ENCODE results near the gene DLGAP1.

The DLGAP1 gene

GRCh38 chr18:3463051-3463450 is 992.1 kb downstream of the DLGAP1 start:
- no peak for DNase-seq

GRCh38 chr18:3461704-3462103 is 993.4 kb downstream of the DLGAP1 start:
- no peak for DNase-seq

GRCh38 chr18:3460823-3461398 is 994.2 kb downstream of the DLGAP1 start:
- DNase-seq = no peak

- peak in 5 of 58 donors; percentile 16 to 67 (median 28) for DNase-seq
Measured at GRCh38 chr18:3458952-3459853, 995.9 kb downstream of the DLGAP1 start.

GRCh38 chr18:3458378-3458777 is 996.7 kb downstream of the DLGAP1 start:
- DNase-seq = no peak

- peak in 1 of 58 donors; percentile 17 for DNase-seq
Measured at GRCh38 chr18:3457261-3457724, 997.8 kb downstream of the DLGAP1 start.

- no peak for DNase-seq
Measured at GRCh38 chr18:3456686-3457069, 998.4 kb downstream of the DLGAP1 start.

GRCh38 chr18:3455907-3456685 is 999.0 kb downstream of the DLGAP1 start:
- DNase-seq = no peak

GRCh38 chr18:3455090-3455635 is 999.9 kb downstream of the DLGAP1 start:
- DNase-seq = no peak

GRCh38 chr18:3454365-3455089 is 1000.6 kb downstream of the DLGAP1 start:
- DNase-seq = peak in 3 of 58 donors; percentile 13 to 42 (median 25)

GRCh38 chr18:3453540-3454364 is 1001.4 kb downstream of the DLGAP1 start:
- DNase-seq = peak in 3 of 58 donors; percentile 5 to 34 (median 11)

- DNase-seq = no peak
Measured at GRCh38 chr18:3452750-3453539, 1002.2 kb downstream of the DLGAP1 start.

- DNase-seq = peak in 22 of 58 donors; percentile 13 to 64 (median 35)
Measured at GRCh38 chr18:3451989-3452749, 1002.9 kb downstream of the DLGAP1 start.

- peak; percentile 29 to 95 (median 78) for DNase-seq
Measured at GRCh38 chr18:3451183-3451988, 1003.7 kb downstream of the DLGAP1 start.

GRCh38 chr18:3450799-3451182 is 1004.3 kb downstream of the DLGAP1 start:
- DNase-seq = peak in 2 of 58 donors; percentile 43 to 65

- DNase-seq = peak in 54 of 58 donors; percentile 6 to 81 (median 58)
Measured at GRCh38 chr18:3450012-3450798, 1004.9 kb downstream of the DLGAP1 start, which contains the start of gene TGIF1. TSS of gene TGIF1 (plus strand) at chr18:3450172. CDS start at chr18:3450490, 318 bp downstream.

Data from anterior cingulate cortex (tissue), 58 donors.